ENCODE data around the gene TAF3. TPM values are rescaled to one million over a fixed set of nuclear protein-coding genes. Genes with fewer than 3 reads are reported as not detected.

Gene TAF3
- total RNA-seq, 1 donor from 2014 or later = 8.5 TPM

GRCh38 chr10:8037941-8038894 is 219.9 kb downstream of the TAF3 start:
- H3K27me3 ChIP-seq = peaks cover 31% of the 10 kb centered on the region
- no peaks in the 10 kb centered on the region for H3K9me3 ChIP-seq
- no peak for DNase-seq (ENCODE audit: low spot score in 2 of 2)
- intact Hi-C loops (cut with DNase I) = no loop called here
- no peak overlapping the region for H3K4me3 ChIP-seq
- no peak overlapping the region for H3K27ac ChIP-seq
- H3K36me3 ChIP-seq = no peaks in the 10 kb centered on the region
- H3K4me1 ChIP-seq = peaks cover 6 to 15% of the 10 kb centered on the region in 2 donors
- no peak for TF ChIP-seq CTCF (IDR thresholded peaks at IDR 0.05)

- DNase-seq (ENCODE audit: low spot score in 2 of 2) = no peak
- TF ChIP-seq CTCF (IDR thresholded peaks at IDR 0.05) = no peak
- Histone ChIP-seq H3K36me3 (no peaks in the 10 kb centered on the region), H3K4me1 (peaks cover 6 to 10% of the 10 kb centered on the region in 2 donors), H3K9me3 (no peaks in the 10 kb centered on the region), H3K4me3 (no peak overlapping the region), H3K27me3 (peaks cover 33% of the 10 kb centered on the region), H3K27ac (no peak overlapping the region)
- intact Hi-C loops (cut with DNase I) = no loop called here
These were observed 221.1 kb downstream of the TAF3 start for GRCh38 chr10:8039321-8039881.

GRCh38 chr10:8040651-8041050 is 222.3 kb downstream of the TAF3 start:
- TF ChIP-seq CTCF (IDR thresholded peaks at IDR 0.05) = no peak
- intact Hi-C loops (cut with DNase I) = no loop called here
- peaks cover 20% of the 10 kb centered on the region for H3K27me3 ChIP-seq
- H3K4me3 ChIP-seq = no peak overlapping the region
- DNase-seq (ENCODE audit: low spot score in 2 of 2) = no peak
- peaks cover 0 to 13% of the 10 kb centered on the region in 2 donors for H3K4me1 ChIP-seq
- no peaks in the 10 kb centered on the region for H3K36me3 ChIP-seq
- no peaks in the 10 kb centered on the region for H3K9me3 ChIP-seq
- no peak overlapping the region for H3K27ac ChIP-seq

- Histone ChIP-seq H3K27ac (no peak overlapping the region), H3K36me3 (no peaks in the 10 kb centered on the region), H3K27me3 (peaks cover 12% of the 10 kb centered on the region), H3K4me1 (peaks cover 0 to 11% of the 10 kb centered on the region in 2 donors), H3K9me3 (no peaks in the 10 kb centered on the region), H3K4me3 (no peak overlapping the region)
- TF ChIP-seq CTCF (IDR thresholded peaks at IDR 0.05) = no peak
- DNase-seq (ENCODE audit: low spot score in 2 of 2) = no peak
- intact Hi-C loops (cut with DNase I) = no loop called here
These were observed 223.1 kb downstream of the TAF3 start for GRCh38 chr10:8041284-8041991.

- H3K36me3 ChIP-seq = no peaks in the 10 kb centered on the region
- no peak for DNase-seq (ENCODE audit: low spot score in 2 of 2)
- no peak overlapping the region for H3K4me3 ChIP-seq
- no peak overlapping the region for H3K27ac ChIP-seq
- TF ChIP-seq CTCF (IDR thresholded peaks at IDR 0.05) = no peak
- no peaks in the 10 kb centered on the region for H3K9me3 ChIP-seq
- intact Hi-C loops (cut with DNase I) = no loop called here
- peaks cover 0 to 11% of the 10 kb centered on the region in 2 donors for H3K4me1 ChIP-seq
- H3K27me3 ChIP-seq = peaks cover 15% of the 10 kb centered on the region
These were observed 223.9 kb downstream of the TAF3 start for GRCh38 chr10:8041992-8042720.

Measured in ascending aorta (tissue), 2 donors.